Islet precursor cell (in vitro differentiated cells): ENCODE results near the gene DNAI7.

Experiments
- DNase-seq: peaks from one replicate; pipeline ENCODE4 v3.0.0-alpha.2; 2018

DNAI7 gene

GRCh38 chr12:25099010-25099409 lies 96.0 kb downstream of the DNAI7 start:
- no peak for DNase-seq

GRCh38 chr12:25089738-25090137 lies 105.2 kb downstream of the DNAI7 start:
- no peak for DNase-seq

GRCh38 chr12:25087596-25087995 lies 107.4 kb downstream of the DNAI7 start:
- DNase-seq = no peak

GRCh38 chr12:25084816-25085215 lies 110.1 kb downstream of the DNAI7 start:
- DNase-seq = no peak

GRCh38 chr12:25083211-25083610 lies 111.7 kb downstream of the DNAI7 start:
- no peak for DNase-seq

- no peak for DNase-seq
Measured at GRCh38 chr12:25082628-25083027, 112.3 kb downstream of the DNAI7 start.

- DNase-seq = no peak
Measured at GRCh38 chr12:25079393-25079792, 115.6 kb downstream of the DNAI7 start.

GRCh38 chr12:25074954-25075353 lies 120.0 kb downstream of the DNAI7 start:
- DNase-seq = no peak

- no peak for DNase-seq
Measured at GRCh38 chr12:25074113-25074512, 120.8 kb downstream of the DNAI7 start.

GRCh38 chr12:25072906-25073650 lies 121.9 kb downstream of the DNAI7 start:
- DNase-seq = no peak

- no peak for DNase-seq
Measured at GRCh38 chr12:25071366-25071765, 123.6 kb downstream of the DNAI7 start.

GRCh38 chr12:25069224-25069623 lies 125.7 kb downstream of the DNAI7 start:
- DNase-seq = no peak

- no peak for DNase-seq
Measured at GRCh38 chr12:25065035-25065434, 129.9 kb downstream of the DNAI7 start.

- DNase-seq = no peak
Measured at GRCh38 chr12:25063873-25064628, 130.9 kb downstream of the DNAI7 start.

- no peak for DNase-seq
Measured at GRCh38 chr12:25058658-25059058, 136.3 kb downstream of the DNAI7 start.
